SH-SY5Y (cell line): Measurements from ENCODE around the gene KYAT1.

Experiments used
- GATA2 ChIP-seq: IDR thresholded peaks from 2 replicates; pipeline ENCODE4 v1.6.1; 2011; ENCODE audit warnings: mild to moderate bottlenecking, low read depth, low read length
- GATA3 ChIP-seq: IDR thresholded peaks from 2 replicates; pipeline ENCODE4 v1.6.1; 2011; ENCODE audit warnings: low read depth, mild to moderate bottlenecking, low read length, moderate library complexity

The KYAT1 gene

GRCh38 chr9:128913995-128914772, 32.4 kb upstream of the KYAT1 start:
- TF ChIP-seq GATA2 = no peak
- TF ChIP-seq GATA3 = no peak

DNA sequence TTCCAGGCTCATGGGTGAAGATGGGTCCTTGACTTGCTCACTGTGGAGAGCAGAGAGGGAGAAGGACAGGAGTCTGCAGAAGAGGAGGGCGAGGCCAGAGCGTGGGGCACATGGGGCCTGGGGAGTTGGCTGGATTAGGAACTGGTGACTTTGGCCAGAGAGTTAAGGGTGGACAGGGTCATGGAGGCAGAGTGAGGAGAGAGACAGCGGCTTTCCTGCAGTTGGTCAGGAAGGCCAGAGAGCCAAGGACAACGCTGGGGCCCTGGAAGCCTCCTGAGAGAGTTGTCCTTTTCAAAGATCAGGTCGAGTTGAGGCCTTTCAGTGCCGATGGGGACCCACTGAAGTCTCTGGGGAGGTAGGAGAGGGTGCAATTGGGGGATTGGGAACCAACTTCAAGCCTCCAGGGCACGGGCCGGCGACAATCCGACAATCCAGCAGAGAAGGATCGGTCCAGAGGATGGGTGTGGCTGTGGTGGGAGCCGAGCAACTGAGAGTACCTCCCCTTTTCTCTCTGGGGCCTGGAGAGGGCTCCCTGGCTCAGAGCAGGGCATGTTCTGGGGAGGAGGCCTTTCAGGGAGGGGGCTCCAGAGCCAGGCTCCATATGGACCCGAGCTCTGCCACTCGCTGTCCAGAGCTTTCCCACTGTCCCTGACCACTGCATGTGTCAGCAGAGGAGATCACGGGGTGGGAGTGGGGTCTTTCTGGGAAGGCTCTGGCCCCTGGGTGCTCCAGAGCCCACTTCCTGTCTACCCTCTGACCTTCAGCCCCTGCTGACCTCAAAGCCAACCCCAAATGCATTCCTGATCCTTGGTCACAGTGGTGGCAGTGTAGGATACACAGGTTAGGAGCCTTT, 31.5 kb upstream of the KYAT1 start:
- TF ChIP-seq GATA3 (no peak), GATA2 (no peak)

GRCh38 chr9:128912270-128912853, 30.6 kb upstream of the KYAT1 start:
- no peak for TF ChIP-seq GATA3
- TF ChIP-seq GATA2 = no peak

GRCh38 chr9:128911529-128912035, 29.8 kb upstream of the KYAT1 start:
- TF ChIP-seq GATA3 (no peak), GATA2 (no peak)

- TF ChIP-seq GATA3 (no peak), GATA2 (no peak)
Observed at GRCh38 chr9:128910906-128911305, 29.2 kb upstream of the KYAT1 start.

- no peak for TF ChIP-seq GATA2
Observed at GRCh38 chr9:128909859-128910258, 28.1 kb upstream of the KYAT1 start.

DNA sequence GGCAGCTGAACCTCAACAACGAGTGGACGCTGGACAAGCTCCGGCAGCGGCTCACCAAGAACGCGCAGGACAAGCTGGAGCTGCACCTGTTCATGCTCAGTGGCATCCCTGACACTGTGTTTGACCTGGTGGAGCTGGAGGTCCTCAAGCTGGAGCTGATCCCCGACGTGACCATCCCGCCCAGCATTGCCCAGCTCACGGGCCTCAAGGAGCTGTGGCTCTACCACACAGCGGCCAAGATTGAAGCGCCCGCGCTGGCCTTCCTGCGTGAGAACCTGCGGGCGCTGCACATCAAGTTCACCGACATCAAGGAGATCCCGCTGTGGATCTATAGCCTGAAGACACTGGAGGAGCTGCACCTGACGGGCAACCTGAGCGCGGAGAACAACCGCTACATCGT, 26.6 kb upstream of the KYAT1 start:
- TF ChIP-seq GATA2 = no peak

DNA sequence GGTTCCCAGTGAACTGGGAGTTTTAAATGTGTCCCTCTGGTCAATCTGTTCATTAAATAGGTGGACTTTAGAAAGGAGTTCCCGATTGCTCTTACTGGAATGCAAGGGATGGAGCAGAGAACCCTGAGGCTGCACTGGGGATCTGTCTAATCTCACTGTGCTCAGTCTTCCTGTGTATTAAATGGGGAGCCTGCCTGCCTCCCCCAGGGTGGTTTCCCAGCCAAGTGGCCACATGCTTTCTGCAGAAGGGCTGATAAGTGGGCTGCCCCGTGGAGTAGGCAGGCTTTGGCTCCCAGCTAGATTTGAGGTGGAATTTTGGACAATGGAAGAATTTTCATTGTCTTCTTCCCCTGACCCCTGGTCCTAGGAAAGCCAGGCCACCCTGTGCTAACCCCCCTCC, 25.0 kb upstream of the KYAT1 start:
- TF ChIP-seq GATA3 = no peak
- TF ChIP-seq GATA2 = no peak

- TF ChIP-seq GATA2 (no peak), GATA3 (no peak)
Observed at GRCh38 chr9:128905964-128906363, 24.2 kb upstream of the KYAT1 start.

DNA sequence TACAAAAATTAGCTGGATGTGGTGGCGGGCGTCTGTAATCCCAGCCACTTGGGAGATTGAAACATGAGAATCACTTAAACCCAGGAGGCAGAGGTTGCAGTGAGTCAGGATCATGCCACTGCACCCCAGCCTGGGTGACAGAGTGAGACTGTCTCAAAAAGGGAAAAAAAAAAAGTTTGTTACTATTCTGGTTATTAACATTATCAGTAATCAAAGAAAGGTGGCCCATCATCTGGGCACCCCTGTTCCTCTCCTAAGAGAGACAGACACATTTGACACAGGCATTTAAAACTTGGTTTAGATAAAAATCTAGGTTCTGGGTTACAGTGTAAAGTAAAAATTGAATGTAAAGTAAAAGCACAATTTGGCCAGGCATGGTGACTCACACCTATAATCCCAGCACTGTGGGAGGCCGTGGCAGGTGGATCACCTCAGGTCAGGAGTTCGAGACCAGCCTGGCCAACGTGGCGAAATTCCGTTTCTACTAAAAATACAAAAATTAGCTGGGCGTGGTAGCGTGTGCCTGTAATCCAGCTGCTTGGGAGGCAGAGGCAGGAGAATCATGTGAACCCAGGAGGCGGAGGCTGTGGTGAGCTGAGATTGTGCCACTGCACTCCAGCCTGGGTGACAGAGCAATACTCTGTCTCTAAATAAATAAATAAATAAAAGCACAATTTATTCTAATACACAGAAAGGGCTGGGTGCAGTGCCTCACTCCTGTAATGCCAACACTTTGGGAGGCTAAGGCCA, 22.3 kb upstream of the KYAT1 start:
- TF ChIP-seq GATA2 (no peak), GATA3 (no peak)

- TF ChIP-seq GATA2 (no peak), GATA3 (no peak)
Observed at GRCh38 chr9:128903079-128903461, 21.3 kb upstream of the KYAT1 start.

DNA sequence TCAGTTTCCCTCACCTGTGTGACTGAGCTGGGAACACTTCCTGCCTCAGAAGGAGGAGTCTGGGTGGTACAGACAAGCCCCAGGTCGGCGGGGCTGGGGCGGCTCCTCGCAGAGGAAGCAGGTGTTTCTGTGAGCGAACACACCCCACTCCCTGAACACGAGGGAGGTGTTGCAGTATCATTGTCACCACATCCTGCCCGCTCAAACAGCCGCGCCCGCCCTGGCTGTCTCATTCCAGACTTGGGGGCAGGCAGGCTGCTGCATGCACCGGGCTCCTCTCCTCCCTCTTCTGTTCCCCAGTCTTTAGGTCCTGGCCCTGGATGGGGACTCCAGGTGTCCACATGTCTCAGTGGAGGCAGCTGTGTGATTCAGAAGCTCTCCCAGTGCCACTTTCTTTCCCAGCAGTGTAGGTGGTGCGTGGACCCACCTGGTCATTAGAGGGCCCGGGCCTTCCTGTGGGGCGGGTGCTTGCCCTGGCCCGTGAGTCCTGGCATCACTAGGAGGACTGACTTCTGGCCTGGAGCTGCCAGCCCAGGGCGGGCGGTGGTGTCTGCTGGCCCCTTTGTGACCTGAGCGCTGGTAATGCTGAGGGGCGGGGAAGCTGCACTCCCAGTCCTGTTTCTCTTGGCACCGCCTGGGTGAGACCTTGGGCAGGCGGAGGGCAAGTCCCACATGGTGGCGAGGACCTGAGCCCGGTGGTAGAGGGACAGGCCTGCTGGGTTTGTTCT, 20.8 kb upstream of the KYAT1 start:
- no peak for TF ChIP-seq GATA2
- no peak for TF ChIP-seq GATA3

- TF ChIP-seq GATA3 (no peak), GATA2 (no peak)
Observed at GRCh38 chr9:128901822-128902221, 20.1 kb upstream of the KYAT1 start.

GRCh38 chr9:128901379-128901778, 19.6 kb upstream of the KYAT1 start:
- TF ChIP-seq GATA2 (no peak), GATA3 (no peak)
